ENCODE measurements around the gene DSCAM.

DNA sequence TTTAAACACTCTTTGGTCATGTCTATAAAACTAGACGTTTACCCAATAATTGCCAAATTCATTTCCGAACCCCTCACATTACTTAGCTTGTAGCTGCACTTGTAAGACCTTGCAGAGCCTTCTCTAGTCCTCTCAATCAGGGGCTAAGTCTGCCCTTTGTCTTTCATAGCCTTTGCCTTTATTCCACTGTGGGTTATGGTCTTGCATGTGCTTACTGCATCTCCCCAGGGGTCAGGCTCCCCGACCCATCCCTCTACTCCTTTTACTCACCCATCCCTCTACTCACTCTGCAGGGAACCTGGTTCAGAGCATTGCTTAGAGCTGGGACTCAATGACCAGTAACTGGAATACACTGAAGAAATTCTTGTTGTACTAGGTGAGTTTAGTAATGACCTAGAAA is 744.3 kb downstream of the DSCAM start:
- TF ChIP-seq CTCF (IDR thresholded peaks at IDR 0.05; ENCODE audit: insufficient read depth, low read length) (no peak), POLR2AphosphoS5 (IDR thresholded peaks at IDR 0.05; ENCODE audit: low read depth) (no peak)
